ENCODE results near the gene TDRD1.

- TF ChIP-seq, protein P1, sequence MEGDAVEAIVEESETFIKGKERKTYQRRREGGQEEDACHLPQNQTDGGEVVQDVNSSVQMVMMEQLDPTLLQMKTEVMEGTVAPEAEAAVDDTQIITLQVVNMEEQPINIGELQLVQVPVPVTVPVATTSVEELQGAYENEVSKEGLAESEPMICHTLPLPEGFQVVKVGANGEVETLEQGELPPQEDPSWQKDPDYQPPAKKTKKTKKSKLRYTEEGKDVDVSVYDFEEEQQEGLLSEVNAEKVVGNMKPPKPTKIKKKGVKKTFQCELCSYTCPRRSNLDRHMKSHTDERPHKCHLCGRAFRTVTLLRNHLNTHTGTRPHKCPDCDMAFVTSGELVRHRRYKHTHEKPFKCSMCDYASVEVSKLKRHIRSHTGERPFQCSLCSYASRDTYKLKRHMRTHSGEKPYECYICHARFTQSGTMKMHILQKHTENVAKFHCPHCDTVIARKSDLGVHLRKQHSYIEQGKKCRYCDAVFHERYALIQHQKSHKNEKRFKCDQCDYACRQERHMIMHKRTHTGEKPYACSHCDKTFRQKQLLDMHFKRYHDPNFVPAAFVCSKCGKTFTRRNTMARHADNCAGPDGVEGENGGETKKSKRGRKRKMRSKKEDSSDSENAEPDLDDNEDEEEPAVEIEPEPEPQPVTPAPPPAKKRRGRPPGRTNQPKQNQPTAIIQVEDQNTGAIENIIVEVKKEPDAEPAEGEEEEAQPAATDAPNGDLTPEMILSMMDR (IDR thresholded peaks at IDR 0.05), result no peak
- TF ChIP-seq EP300 (IDR thresholded peaks at IDR 0.05) (no peak), POLR2A (IDR thresholded peaks at IDR 0.05) (no peak)
Measured at GRCh38 chr10:114179747-114180146, 594 bp downstream of the TDRD1 start.

All from sigmoid colon (tissue), 4 donors.